Thoracic aorta (tissue), 2 donors: Measurements from ENCODE around the gene CXCL9. TPM values are rescaled to one million over a fixed set of nuclear protein-coding genes. Genes with fewer than 3 reads are reported as not detected.

ENCODE experiments used
- ATAC-seq: fragments of 150-250 bp; one replicate; pipeline ENCODE4 v1.8.0; 2017; ENCODE audit warnings: low read depth; ENCODE audit not compliant: insufficient number of reproducible peaks, low FRiP score
- DNase-seq: peaks from one replicate; pipeline ENCODE4 v3.0.0-alpha.2; 2020; ENCODE audit warnings: low spot score
- H3K27ac ChIP-seq, 2 donors: fragments of 200-600 bp; sonication (generic); 1 replicate in 1 of 2; 2 replicates in 1 of 2; pipeline ENCODE4 v1.5.1; 2016; ENCODE audit warnings: mild to moderate bottlenecking in 2 of 2, moderate library complexity in 2 of 2
- H3K27me3 ChIP-seq: fragments of 200-600 bp; sonication (generic); replicated peaks from 2 replicates; pipeline ENCODE4 v1.6.0; 2016; ENCODE audit warnings: mild to moderate bottlenecking; ENCODE audit not compliant: insufficient read depth
- H3K36me3 ChIP-seq: fragments of 200-600 bp; sonication (generic); one replicate; pipeline ENCODE4 v1.5.1; 2016
- H3K4me1 ChIP-seq, 2 donors: fragments of 200-600 bp; sonication (generic); 1 replicate in 1 of 2; 2 replicates in 1 of 2; pipeline versions ENCODE4 v1.5.1 to v1.6.0; 2016; ENCODE audit warnings: low read depth in 2 of 2, mild to moderate bottlenecking in 1 of 2; ENCODE audit not compliant: control insufficient read depth in 1 of 2
- H3K4me3 ChIP-seq: fragments of 200-600 bp; sonication (generic); 2 replicates; pipeline ENCODE4 v1.5.1; 2016; ENCODE audit warnings: mild to moderate bottlenecking
- H3K9me3 ChIP-seq: fragments of 200-600 bp; sonication (generic); 2 replicates; pipeline ENCODE4 v1.5.1; 2016
- total RNA-seq, 2 donors: library from RNA; depleted of rRNA; stranded (reverse); fragments of >200 nt; gene quantifications; one replicate each; pipeline versions ENCODE4 v1.1.0 to v1.2.3, GENCODE V29; 2016
- TF ChIP-seq, protein P1 (sequence below): fragments of 200-600 bp; sonication (generic); IDR thresholded peaks from one replicate; pipeline ENCODE4 v1.5.1; 2019; ENCODE audit warnings: antibody characterized with exemption

The CXCL9 gene
- total RNA-seq, 2 donors from 2014 or later = 0.63 to 1.2 TPM

DNA sequence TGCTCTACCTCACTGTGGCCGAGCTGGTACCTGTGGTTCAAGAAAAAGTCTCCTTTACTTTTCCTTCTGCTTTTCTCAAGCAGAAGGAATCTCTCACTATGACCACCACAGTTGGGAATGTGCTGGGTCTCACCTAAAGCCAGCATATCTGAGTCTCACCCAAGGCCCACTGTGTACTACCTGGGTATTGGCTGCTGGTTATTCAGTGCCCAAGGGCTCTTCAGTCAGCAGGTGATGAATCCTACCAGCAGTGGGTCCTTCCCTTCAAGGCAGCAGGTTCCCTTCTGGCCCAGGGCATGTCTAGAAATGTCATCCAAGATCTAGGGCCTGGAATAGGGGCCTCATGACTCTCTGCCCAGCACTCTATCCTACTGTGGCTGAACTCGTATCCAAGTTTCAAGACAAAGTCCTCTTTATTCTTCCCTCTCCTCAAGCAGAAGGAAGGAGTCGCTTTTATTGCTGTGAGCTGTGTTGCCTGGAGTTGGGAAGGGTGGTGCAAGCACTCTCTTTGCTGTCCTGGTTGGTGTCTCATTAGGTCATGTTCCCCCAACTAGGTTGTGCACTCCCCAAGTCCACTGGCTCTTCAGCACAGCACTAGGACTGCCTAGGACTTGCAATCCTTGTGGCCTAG lies 9.9 kb upstream of the CXCL9 start:
- ATAC-seq = no peak

DNA sequence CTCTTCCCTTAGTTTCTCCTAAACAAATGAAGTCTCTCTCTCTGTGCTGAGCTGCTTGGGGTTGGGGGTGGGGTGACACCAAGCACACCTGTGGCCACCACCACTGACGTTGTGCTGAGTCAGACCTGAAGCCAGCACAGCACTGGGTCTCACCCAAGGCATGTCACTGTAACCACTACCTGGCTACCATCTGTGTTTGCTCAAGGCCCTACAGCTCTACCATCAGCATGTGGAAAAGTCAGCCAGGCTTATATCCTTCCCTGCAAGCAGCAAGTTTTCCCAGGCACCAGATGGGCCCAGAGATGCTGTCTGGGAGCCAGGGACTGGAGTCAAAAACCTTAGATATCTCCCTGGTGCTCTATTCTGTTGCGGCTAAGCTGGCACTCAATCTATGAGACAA lies 9.1 kb upstream of the CXCL9 start:
- no peak for DNase-seq
- Histone ChIP-seq H3K4me1 (peaks cover 0 to 5% of the 10 kb centered on the region in 2 donors), H3K9me3 (no peaks in the 10 kb centered on the region)

More for the DNA sequence above, 9.9 kb upstream of the CXCL9 start:
- Histone ChIP-seq H3K36me3 (no peaks in the 10 kb centered on the region), H3K27me3 (no peaks in the 10 kb centered on the region), H3K9me3 (no peaks in the 10 kb centered on the region), H3K4me1 (peaks cover 0 to 5% of the 10 kb centered on the region in 2 donors), H3K4me3 (no peak overlapping the region), H3K27ac (no peak overlapping the region)
- DNase-seq = no peak
- TF ChIP-seq, protein P1, sequence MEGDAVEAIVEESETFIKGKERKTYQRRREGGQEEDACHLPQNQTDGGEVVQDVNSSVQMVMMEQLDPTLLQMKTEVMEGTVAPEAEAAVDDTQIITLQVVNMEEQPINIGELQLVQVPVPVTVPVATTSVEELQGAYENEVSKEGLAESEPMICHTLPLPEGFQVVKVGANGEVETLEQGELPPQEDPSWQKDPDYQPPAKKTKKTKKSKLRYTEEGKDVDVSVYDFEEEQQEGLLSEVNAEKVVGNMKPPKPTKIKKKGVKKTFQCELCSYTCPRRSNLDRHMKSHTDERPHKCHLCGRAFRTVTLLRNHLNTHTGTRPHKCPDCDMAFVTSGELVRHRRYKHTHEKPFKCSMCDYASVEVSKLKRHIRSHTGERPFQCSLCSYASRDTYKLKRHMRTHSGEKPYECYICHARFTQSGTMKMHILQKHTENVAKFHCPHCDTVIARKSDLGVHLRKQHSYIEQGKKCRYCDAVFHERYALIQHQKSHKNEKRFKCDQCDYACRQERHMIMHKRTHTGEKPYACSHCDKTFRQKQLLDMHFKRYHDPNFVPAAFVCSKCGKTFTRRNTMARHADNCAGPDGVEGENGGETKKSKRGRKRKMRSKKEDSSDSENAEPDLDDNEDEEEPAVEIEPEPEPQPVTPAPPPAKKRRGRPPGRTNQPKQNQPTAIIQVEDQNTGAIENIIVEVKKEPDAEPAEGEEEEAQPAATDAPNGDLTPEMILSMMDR = no peak

DNA sequence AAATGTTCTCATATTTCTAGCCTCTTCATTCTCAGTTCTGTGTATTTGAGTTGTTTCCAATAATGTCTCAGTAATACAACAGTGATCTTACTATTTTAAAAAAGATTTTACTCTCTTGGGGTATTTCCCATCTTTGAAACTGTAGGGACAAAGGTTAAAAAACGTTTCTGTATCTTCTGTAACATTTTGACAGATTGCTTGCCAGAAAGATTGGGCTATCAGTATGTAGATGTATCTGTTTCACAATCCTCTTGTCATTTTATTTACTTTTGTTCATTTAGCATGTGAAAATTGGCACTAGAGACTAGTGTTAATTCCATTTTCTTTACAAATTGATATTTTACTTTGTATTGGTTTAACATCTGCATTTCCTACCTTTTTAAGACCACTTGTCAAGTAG lies 6.2 kb upstream of the CXCL9 start:
- DNase-seq (no peak), ATAC-seq (no peak)
- Histone ChIP-seq H3K4me1 (peaks cover 0 to 5% of the 10 kb centered on the region in 2 donors), H3K4me3 (no peak overlapping the region), H3K27me3 (no peaks in the 10 kb centered on the region), H3K36me3 (no peaks in the 10 kb centered on the region), H3K9me3 (no peaks in the 10 kb centered on the region), H3K27ac (no peak overlapping the region)
- TF ChIP-seq, protein P1 = no peak

More for the DNA sequence above, 9.1 kb upstream of the CXCL9 start:
- Histone ChIP-seq H3K4me3 (no peak overlapping the region), H3K36me3 (no peaks in the 10 kb centered on the region), H3K27me3 (no peaks in the 10 kb centered on the region), H3K27ac (no peak overlapping the region)
- no peak for ATAC-seq
- TF ChIP-seq, protein P1 = no peak

DNA sequence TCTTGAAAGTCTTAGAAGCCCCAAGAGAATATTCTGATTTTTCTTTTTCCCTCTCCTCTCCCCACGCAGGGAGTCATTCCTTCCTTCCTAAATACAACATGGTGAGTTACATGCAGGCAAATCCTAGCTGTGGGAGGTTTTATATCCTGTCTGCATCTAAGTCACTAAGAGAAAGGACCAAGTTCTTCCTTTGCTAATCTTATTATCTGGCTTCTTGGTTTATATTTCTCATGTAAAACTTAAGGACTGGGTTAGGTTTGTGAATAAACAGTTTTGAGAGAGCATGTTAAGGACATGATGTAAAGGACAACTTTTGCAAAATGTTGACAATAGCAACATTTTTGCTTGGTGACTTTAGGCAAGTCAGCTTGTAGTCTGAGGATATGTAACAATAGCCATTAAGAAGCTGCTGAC lies 5.1 kb upstream of the CXCL9 start:
- no peak for ATAC-seq
- H3K27ac ChIP-seq = no peak overlapping the region
- no peak overlapping the region for H3K4me3 ChIP-seq

DNA sequence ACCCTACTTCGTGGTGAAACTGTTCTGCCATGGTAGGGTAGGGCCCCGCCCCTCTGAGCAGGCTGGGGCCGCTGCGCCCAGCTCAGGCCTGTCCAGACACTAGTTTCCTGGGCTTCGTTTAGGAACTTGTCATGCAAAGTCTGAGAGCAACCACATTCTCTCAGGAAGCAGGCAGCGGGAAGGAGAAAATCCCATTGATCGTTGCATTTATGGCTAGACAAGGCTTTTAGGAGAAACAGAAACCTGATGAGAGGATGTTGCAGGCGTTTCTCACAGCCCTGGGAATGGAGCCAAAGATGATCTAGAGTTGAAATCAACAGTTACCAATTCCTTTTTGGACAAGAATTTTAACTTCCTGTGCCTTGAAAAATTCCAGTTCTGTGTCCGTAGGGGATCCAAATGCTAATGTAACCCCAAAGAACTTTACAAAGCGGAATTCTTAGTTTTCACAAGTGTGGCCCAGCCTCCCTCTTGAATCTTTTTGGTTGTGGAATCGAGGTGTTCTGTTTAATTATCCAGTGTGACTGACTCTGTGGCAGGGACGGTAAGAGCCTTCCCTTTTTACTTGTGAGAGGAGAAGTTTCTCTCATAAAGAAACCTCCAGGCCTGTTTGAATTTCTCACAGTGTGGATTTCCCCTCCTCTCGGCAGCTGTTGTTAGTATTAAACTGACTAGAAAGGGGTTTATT lies 4.5 kb upstream of the CXCL9 start:
- Histone ChIP-seq H3K4me1 (peaks cover 0 to 5% of the 10 kb centered on the region in 2 donors), H3K4me3 (peak overlapping the region; percentile 28), H3K27me3 (no peaks in the 10 kb centered on the region), H3K36me3 (no peaks in the 10 kb centered on the region), H3K27ac (no peak overlapping the region), H3K9me3 (no peaks in the 10 kb centered on the region)
- ATAC-seq = no peak
- no peak for DNase-seq
- TF ChIP-seq, protein P1 = no peak

More for the DNA sequence above, 5.1 kb upstream of the CXCL9 start:
- Histone ChIP-seq H3K36me3 (no peaks in the 10 kb centered on the region), H3K9me3 (no peaks in the 10 kb centered on the region), H3K4me1 (peaks cover 0 to 5% of the 10 kb centered on the region in 2 donors), H3K27me3 (no peaks in the 10 kb centered on the region)
- no peak for DNase-seq
- TF ChIP-seq, protein P1 = no peak
